NCI-H82 treated with DMSO at 0.1 percent for 48 hours (cell line): ENCODE data around the gene MDM2.

ENCODE experiments used
- DNase-seq: peaks from one replicate; lab custom pipeline; 2025; ENCODE audit not compliant: unreplicated experiment; lab: John Stamatoyannopoulos, UW

Gene MDM2

DNA sequence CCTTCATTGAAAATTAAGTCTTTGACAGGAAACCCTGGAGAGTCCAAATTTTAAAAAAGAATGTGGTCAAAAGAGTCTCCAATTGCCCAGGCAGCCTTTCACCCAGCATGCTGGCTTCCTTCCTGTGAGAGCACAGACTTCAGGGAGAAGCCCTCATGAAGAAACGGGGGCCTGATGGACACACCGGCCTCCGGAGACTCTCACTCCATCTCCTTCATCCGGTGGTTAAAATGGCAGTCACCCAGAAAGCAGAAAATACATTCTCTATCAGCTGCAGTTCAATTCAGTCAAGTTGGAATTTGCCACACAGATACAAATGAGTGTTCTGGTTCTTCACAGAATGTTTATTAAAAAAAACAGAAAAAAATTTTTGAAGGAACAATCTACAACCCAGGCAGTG lies 68.5 kb downstream of the MDM2 start:
- no peak for DNase-seq

DNA sequence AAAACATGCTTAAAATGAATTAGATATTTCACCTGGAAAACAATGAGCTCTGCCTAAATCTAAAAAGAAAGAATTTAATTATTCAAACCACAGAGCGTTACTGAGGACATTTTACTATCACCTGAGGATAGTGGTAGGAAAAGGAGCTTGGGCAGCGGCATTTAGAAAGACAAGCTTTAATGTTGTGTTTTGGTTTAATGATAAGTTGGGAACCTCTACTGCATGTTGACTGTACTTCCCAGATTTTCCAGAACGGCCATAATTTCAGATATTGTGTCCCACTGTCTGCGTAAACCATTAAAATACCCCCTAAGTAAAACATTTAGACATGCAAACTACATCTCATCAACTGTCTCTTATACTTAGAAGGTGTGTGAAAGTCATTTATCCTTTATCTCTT lies 69.6 kb downstream of the MDM2 start:
- no peak for DNase-seq

DNA sequence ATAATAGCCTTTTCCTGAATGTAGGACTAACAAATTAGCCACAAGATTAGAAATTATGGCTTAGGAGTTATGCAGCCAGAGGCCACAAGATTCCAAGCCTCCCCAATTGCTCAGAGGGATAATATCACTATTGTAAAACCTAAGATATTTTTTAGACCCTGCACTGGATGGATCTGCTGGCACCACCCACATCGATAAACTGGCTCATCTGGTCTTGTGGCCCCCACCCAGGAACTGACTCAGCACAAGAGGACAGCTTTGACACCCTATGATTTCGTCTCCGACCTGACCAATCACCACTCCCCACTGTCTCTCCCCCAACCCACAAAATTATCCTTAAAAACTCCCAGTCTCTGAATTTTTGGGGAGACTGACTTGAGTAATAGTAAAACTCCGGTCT lies 70.3 kb downstream of the MDM2 start:
- DNase-seq: no peak

DNA sequence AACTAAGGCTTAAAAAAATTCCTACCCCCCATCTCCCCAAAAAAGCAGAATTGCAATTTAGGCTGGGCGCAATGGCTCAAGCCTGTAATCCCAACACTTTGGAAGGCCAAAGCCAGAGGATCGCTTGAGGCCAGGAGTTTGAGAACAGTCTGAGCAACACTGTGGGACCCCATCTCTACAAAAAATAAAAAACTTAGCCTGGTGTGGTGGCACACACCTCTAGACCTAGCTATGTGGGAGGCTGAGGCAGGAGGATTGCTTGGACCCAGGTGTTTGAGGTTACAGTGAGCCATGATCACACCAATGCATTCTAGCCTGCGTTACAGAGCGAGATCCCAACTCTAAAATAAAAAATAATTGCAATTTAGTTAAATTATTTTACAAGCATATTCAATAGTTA lies 70.9 kb downstream of the MDM2 start:
- no peak for DNase-seq

DNA sequence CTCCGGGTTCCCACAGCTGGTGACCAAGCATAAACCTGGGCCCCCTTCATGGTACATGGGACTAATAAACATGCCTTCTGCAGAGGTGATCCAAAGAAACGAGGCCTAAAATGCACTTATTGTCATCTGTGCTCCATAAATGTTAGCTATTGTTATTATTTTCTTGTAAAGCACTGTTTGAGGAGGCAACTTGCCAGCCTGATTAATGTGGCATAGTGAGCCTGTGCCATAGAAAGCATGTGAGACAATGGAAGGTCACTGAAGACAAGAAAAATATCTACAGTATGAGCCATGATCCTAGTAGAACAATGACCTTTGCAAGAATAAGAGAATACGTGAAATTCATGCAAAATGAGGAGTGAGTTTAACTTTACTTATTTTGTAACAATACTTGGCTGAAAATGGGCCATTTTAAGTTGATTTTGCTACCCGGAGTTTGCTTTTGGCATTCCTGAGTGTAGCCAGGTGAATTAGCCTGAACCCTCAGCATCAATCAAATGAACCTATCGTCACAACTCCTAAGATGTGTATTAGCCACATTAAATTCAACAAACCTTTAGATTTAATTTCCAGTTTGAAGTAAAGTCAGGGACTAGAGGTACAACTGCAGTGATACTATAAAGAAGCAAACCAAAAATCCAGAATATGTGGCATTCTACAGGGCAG lies 72.8 kb downstream of the MDM2 start:
- DNase-seq: no peak

DNA sequence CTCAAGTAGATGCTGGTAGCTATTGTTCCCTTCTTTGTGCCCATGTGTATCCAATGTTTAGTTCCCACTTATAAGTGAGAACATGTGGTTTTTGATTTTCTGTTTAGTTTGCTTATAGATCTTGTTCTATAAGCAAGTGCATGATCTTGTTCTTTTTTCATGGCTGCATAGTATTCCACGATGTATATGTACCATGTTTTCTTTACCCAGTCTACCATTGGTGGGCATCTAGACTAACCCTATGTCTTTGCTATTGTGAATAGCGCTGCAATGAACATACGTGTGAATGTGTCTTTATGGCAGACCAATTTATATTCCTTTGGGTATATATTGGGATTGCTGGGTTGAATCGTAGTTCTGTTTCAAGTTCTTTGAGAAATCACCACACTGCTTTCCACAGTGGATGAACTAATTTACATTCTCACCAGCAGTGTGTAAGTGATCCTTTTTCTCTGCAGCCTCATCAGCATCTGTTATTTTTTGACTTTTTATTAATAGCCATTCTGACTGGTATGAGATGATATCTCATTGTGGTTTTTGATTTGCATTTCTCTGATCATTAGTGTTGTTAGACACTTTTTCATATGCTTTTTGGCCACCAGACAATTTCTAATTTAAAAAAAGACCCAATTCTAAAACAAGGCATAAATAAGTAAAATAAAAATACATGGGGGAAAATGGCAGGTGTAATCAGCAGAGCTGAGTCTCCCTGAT lies 74.4 kb downstream of the MDM2 start:
- no peak for DNase-seq

DNA sequence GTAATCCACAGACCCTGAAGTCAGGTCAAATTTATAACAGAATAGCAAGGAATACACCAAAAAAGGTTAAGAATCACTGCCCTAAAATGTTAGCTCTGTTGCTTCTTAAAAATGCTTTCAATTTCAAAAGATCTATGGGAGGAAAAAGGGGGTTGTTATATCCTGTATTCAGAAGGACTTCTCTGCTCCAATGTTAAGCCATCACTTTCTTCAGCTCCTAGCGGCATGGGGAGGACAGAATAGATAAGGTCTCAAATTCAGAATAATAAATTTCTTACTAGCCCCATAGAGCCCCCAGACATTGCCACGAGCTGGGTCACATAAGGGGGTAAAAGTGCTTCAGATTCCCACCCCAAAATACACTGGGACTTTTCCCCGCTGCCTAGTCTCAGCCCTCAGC lies 75.2 kb downstream of the MDM2 start:
- no peak for DNase-seq

DNA sequence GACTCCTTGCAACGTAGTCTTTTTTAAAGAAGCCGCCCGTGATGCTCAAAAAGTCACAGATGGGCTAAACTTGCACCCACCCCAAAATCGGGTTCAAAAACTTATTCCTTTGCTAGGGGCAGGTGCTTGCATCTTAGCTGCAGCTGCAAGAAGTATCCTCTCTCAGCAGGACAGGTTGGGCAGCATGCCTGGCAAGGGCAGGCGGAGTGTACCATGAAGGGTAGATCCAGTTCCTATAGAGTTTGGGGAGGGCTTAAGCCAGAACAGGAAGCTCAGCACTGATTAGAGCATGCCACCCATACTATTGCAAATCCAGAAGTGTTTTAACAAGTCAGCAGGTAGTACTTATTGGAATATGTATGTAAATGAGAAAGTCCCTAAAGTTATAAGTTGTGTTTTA lies 76.3 kb downstream of the MDM2 start:
- DNase-seq: no peak

DNA sequence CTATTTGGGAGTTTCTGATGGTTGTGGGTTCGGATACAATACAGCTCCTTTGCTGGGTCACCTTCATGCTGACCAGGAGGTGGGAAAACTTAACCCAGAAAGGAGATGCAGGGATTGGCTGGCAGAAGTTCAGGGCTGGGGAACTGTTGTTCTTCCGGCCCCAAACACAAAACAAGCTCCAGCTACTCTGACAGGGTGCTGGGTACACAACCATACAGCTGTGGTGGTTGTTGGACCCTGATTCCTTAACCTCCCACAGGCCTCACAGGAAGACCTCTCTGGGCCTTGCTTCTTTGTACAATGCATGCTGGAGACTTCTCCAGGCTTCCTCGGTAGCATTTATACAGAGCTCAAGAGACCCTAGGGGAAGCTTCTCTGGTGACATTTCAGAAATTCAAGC lies 77.4 kb downstream of the MDM2 start:
- DNase-seq: no peak

DNA sequence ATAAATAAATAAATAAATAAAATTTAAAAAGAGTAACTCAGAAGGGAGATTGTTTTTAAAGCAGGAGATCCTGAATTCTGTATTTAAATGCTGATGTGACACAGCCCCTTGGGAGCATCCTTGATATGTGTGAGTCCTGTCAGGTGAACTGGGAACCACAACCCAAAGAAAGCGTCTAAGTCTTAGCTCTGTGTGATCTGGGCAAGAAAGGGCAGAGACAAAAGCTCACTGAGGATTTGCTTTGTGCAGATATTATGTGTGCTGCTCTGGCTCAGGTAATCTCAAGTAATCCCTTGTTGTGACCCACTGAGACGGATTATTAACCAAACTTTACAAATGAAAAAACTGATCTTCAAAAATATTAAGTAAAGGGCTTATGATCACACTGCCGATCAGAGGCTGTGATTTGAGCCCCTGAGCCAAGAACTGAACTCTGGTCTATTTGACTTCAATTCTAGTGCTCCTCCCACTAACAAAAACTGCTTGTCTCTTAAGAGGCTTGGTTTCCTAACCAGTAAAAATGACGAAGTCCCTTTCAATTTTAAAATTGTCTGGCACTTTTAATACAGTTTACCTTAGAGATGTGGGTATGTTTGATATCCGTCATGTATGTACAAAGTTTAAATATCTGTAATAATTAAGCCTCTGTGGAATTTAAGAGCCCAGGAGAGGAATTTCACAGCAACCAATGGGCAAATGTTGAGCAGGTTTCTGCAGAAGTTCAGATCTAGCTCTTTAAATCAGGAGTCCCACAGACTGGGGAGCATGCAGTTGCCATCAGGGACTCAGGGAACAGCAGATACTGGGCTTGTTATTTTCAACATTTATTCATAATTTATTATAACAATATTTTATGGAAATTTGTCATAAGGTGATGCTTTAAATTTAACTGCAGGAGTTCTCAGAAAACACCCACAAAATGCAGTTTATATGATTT lies 78.9 kb downstream of the MDM2 start:
- DNase-seq: no peak

DNA sequence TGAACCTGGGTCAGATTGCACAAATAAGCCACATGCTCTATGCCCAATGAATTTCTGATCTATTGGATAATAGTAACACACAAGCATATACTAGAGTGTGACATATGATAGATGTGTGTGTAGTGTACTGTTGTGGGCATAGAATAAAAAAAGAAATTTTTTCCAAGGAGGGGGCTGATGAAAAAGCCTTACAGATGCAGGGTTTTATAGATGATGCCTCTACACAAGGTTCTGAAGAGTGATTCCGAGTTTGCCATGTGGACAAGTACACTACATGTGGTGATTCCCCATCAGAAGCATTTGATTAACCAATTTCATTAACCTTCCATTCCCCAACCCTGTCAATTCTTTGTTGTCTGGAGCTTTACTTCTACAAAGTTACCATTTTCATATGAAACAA lies 79.7 kb downstream of the MDM2 start:
- no peak for DNase-seq

DNA sequence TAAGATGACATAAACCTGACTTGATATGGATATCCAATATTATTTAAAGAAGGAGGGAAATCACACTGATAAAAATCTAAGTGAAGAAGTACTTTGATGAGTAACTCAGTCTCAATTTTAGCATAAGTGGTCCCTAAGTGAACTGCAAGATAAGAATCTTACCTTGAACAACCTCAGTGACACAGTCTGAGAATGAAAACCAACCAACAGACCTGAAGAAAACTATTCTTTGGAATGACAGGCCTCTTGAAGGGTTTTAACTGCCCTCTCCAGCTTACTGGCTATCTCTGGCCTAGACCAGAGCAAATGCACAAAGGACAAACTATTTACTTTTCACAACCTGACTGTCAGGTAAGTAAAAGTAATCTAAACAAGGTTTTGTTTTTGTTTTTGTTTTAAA lies 80.3 kb downstream of the MDM2 start:
- no peak for DNase-seq

DNA sequence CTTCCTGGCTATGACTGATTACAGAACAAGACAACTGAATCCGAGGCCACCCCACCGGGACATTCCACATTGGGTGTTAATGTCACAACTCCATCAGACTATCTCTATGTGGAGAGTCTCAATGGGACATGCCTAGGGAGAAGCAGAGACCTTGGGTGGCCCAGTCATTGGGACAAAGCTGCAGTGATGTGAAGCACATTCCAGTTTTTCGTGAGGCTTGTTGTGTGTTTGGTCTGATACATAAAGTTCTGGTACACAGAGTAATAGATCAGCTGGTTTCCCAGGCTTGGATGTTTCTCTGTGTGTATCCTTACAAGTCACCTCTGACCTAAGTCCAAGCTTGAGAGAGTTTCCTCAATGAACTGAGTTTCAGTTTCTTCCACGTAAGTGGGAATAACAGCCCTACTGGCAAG lies 82.7 kb downstream of the MDM2 start:
- DNase-seq: no peak

DNA sequence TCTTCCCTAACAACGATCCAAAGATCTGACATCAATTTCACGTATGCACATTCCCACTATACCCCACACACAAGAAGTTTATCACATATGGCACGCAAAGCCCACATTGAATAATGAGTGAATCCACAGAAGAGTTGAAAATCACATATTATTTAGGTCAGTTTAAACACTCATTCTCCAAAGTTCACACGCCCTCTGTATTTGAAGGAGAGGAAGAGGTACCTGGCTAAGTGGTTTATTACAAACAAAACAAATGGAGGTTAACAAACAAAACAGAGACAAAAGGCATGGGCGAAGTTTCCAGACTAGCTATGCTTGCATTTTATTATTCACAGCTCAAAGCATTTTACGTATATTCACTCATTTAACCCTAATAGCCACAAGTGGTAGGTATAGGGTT lies 83.2 kb downstream of the MDM2 start:
- DNase-seq: no peak

DNA sequence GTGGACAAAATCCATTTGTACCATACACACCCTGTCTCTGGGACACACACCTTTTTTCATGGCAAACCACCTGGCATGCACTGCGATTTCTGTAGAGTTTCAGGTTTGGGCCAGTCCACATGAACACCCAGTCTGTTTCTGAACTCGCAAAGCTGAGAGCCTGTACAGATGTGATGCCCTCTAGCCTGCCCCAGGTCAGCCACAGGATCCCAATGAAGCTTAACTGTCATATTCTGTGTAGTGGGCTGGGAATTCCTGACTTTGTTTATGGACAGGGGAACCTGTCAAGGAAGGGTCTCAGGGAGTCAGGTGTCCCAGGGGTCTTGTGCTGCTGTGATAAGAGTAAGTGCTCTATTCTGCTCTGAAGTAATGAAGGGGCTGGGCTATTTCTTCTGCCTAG lies 85.2 kb downstream of the MDM2 start:
- no peak for DNase-seq

DNA sequence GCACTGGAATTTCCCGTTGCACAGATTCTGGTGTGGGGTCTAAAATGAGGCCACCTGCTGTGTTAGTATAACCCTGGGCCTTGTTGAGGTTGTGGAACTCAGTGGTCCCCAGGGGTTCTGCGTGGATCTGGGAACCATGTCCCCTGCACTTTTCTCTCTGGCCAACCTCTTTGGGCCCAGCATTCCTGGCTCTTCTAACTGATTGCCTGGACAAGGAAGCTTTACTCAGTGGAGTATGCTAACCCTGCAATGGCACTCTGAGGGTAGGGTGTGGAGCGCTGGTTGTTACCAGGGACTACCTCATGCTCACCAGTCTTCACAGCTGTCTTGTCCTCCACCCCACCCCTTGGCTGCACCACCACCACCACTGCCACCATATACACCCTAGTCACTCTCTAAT lies 85.8 kb downstream of the MDM2 start:
- DNase-seq: no peak

DNA sequence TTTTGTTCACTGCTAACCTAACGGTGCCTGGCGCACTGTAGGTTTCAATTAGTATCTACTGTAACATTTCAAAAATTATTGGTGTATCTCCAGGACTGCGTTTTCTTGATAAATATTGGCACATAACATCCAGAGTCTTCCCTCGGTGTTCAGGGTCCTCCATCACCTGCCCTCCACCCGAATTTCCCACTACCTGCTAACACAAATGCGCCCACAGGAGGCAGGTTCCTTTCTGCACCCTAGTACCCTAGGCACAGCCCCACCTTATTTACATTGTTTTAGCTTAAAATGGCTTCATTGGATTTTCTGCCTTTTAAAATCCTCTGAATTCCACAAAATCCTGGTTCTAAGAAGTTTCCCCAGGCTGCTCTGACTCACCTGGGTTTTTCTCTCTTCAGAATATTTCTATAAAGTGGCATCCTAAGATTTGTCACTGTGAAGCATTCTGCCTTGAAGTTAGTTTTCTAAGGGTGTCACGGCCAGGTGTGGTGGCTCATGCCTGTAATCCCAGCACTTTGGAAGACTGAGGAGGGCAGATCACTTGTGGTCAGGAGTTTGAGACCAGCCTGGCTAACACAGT lies 86.4 kb downstream of the MDM2 start:
- no peak for DNase-seq

DNA sequence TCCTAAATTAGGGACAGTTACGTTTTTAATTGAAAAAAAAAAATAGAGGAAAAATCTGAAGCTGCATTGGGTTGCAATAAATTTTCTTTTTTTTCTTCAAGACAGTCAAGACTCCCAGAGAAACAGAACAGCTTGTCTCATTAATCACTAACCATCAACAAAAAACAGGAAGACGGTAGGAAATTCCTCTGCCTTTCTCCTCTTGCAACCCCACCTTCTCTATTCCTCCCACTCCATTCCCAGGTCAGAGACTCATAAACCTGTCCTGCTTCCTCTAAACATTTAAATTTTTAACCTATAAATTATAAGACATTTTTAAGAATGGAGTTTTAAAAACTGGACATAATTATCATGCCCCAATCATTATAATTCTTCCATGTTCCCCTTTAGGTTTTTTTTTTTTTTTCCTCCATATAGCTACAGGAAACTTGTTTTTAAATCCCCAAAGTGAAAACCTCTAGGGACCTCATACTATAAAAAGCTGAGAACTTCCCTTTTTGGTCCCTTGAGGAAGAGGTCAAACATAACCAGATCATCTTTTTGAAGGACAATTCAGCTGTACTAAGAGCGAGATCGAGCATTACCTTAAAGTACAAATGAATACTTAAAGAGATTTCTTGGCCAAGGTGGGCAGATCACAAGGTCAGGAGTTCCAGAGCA lies 89.0 kb downstream of the MDM2 start:
- DNase-seq: no peak

DNA sequence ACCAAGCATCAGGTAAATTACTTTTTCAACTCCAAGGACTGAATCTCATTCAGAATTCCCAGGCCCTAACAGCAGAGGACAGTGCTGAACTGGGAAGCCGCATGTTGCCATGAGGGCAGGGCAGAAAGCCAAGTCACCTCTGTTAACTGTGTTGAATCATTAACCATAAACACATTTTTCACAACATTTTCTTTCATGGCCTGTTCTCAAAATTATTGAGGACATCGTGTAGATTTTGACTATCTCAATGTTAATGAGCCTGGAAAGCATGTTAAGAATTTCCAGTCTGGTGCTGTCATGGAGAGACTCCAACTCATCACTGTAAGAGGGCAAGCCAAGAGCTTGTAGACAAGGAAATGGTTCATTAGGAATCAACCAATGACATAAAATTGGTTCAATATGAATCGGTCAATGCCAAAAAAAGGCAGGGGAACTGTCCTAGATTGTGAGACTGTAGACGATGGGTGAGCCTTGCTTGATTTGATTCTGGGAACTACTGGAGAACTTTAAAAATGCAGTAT lies 91.3 kb downstream of the MDM2 start:
- no peak for DNase-seq

DNA sequence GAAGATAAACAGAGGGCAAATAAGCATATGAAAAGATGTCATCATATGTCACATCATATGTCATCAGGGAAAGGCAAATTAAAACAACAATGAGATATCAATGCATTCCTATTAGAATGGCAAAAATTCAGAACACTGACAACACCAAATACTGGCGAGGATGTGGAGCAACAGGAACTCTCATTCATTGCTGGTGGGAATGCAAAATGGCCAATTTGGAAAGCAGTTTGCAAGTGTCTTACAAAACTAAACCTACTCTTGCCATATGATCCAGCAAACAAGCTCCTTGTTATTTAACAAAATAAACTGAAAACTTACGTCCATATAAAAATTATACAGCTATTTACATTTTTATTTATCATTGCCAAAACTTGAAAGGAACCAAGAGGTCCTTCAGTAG lies 92.3 kb downstream of the MDM2 start:
- no peak for DNase-seq
